ENCODE measurements around the gene C6orf47.

GRCh38 chr6:31657406-31658157 is 3.0 kb downstream of the C6orf47 start:
- TF ChIP-seq POLR2AphosphoS5 (IDR thresholded peaks at IDR 0.05) (no peak), EZH2 (IDR thresholded peaks at IDR 0.05; ENCODE audit: borderline replicate concordance, insufficient read depth, low read length, poor library complexity, severe bottlenecking) (no peak), EP300 (conservative IDR thresholded peaks at IDR 0.05; ENCODE audit: poor library complexity, severe bottlenecking) (no peak), RAD21 (conservative IDR thresholded peaks at IDR 0.05) (no peak), MXI1 (conservative IDR thresholded peaks at IDR 0.05; ENCODE audit: poor library complexity, severe bottlenecking) (no peak), TAF1 (IDR thresholded peaks at IDR 0.05; ENCODE audit: low read depth) (no peak), SMC3 (conservative IDR thresholded peaks at IDR 0.05; ENCODE audit: poor library complexity) (no peak)
- TF ChIP-seq, protein P1, sequence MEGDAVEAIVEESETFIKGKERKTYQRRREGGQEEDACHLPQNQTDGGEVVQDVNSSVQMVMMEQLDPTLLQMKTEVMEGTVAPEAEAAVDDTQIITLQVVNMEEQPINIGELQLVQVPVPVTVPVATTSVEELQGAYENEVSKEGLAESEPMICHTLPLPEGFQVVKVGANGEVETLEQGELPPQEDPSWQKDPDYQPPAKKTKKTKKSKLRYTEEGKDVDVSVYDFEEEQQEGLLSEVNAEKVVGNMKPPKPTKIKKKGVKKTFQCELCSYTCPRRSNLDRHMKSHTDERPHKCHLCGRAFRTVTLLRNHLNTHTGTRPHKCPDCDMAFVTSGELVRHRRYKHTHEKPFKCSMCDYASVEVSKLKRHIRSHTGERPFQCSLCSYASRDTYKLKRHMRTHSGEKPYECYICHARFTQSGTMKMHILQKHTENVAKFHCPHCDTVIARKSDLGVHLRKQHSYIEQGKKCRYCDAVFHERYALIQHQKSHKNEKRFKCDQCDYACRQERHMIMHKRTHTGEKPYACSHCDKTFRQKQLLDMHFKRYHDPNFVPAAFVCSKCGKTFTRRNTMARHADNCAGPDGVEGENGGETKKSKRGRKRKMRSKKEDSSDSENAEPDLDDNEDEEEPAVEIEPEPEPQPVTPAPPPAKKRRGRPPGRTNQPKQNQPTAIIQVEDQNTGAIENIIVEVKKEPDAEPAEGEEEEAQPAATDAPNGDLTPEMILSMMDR (IDR thresholded peaks at IDR 0.05; ENCODE audit: poor library complexity, severe bottlenecking), result no peak
- TF ChIP-seq, protein P2, sequence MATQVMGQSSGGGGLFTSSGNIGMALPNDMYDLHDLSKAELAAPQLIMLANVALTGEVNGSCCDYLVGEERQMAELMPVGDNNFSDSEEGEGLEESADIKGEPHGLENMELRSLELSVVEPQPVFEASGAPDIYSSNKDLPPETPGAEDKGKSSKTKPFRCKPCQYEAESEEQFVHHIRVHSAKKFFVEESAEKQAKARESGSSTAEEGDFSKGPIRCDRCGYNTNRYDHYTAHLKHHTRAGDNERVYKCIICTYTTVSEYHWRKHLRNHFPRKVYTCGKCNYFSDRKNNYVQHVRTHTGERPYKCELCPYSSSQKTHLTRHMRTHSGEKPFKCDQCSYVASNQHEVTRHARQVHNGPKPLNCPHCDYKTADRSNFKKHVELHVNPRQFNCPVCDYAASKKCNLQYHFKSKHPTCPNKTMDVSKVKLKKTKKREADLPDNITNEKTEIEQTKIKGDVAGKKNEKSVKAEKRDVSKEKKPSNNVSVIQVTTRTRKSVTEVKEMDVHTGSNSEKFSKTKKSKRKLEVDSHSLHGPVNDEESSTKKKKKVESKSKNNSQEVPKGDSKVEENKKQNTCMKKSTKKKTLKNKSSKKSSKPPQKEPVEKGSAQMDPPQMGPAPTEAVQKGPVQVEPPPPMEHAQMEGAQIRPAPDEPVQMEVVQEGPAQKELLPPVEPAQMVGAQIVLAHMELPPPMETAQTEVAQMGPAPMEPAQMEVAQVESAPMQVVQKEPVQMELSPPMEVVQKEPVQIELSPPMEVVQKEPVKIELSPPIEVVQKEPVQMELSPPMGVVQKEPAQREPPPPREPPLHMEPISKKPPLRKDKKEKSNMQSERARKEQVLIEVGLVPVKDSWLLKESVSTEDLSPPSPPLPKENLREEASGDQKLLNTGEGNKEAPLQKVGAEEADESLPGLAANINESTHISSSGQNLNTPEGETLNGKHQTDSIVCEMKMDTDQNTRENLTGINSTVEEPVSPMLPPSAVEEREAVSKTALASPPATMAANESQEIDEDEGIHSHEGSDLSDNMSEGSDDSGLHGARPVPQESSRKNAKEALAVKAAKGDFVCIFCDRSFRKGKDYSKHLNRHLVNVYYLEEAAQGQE (IDR thresholded peaks at IDR 0.05; ENCODE audit: borderline replicate concordance), result no peak

Data from neural cell (in vitro differentiated cells).